TTC549 (cell line): ENCODE data around the gene ZNF615.
A peak's percentile ranks its signal among the peaks of the same experiment; 100 is the strongest.
"Not testable (repeated sequence)": the region's sequence is repeated elsewhere in the genome, so short reads cannot be mapped to it uniquely, and the experiment has no call there.

Experiments
- FAIRE-seq: peaks from 2 replicates; lab custom pipeline; 2012; peaks lifted over from hg19 to GRCh38; lab: Jason Lieb, UNC

Gene ZNF615

DNA sequence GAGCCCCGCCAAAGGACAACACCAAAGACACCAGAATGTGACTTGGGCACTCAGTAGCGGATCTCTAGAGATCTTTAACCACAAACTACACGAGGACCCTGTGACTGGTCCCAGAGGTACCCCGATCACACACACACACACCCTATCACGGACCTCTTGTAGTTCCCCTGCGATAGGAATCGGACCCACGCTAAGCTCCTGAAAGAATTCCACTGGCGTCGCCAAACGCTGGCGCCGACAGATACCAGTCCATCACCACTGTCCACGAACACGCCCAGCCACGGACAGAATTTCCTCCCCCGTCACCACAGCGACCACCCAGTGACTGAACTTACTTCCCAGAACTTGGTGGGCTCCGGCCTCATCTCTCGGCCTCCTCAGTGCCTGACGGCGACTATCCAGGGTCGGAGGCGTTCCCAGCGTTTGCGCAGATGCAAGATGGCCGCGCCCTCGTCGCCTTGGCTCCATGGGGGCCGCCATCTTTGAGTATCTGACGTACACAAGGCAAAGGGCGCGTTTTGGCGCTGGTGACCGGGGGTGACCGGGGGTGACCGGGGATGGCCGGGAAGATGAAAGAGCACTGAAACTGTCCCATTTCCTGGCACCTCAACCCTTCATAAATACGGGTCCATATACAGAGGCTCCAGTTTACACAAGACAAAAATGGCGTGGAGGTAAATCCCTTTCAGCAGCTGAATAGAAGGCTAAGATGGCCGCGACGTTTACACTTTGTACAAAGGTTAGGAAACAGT is at the start of gene ZNF615:
Gene ZNF615 (minus strand): TSS at position 406 of the 752 bp plus-strand sequence. CDS start 4,500 bp downstream, outside the sequence.
- FAIRE-seq = no peak

DNA sequence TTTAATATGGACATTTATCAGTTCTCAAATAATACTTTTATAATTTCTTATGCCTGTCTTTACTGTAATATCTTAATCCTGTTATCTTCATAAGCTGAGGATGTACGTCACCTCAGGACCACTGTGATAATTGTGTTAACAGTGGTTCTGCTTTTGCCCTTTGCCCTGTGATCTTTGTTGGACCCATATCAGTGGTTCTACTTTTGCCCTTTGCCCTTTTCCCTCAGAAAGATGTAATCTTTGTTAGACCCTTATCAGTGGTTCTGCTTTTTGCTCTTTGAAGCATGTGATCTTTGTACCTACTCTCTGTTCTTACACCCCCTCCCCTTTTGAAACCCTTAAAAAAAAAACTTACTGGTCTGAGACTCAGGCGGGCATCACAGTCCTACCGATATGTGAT is 48.5 kb upstream of the ZNF615 start:
- FAIRE-seq = not testable (repeated sequence)

DNA sequence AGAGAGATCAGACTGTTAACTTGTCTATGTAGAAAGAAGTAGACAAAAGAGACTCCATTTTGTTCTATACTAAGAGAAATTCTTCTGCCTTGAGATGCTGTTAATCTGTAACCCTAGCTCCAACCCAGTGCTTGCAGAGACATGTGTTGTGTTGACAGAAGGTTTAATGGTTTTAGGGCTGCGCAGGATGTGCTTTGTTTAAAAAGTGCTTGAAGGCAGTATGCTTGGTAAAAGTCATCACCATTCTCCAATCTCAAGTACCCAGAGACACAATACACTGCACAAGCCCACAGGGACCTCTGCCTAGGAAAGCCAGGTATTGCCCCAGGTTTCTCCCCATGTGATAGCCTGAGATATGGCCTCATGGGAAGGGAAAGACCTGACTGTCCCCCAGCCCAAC is 43.7 kb upstream of the ZNF615 start:
- FAIRE-seq = not testable (repeated sequence)

DNA sequence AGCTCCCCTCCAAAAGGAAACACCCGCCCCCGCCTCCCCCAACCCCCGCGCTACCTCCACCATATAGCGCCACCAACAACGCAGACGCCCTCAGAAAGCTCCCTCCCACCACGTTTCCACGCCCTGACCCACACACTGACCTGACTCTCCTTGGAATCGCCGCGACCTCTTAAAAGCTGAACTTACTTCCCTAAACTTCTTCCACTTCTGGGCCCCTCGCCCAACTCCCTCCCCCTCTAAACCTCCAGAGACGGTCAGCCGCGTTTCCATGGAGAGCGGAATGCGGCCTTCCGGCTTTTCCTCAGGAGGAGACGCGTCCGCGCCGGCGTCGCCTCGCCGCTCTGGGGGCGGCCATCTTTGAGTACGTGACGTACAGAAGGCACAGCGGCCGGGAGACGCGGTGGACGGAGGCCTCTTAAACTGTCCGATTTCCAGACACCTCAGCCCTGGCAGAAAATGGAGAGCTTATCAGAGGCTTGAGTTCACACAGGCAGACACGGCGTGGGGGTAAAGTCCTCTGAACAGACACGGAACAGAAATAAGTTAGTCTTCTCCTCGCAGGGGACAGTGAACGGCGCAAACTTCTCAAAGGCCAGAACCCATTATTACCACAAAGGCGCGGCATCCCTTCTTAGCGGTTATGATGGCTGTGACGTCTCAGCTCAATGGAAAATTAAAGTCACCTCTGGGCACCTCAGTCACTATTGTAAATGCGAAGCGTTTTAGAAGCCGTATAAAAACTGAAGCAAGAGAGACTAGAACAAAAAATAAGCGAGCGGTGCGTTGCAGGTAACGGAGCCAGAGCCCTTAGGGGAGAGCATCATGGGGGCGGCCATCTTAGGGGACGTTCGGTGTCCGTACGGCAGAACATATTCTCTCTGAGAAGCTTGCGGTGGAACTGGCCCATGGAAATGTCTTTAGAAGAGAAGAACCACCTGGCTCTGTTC is 40.8 kb upstream of the ZNF615 start, which contains the start of gene ZNF432:
Gene ZNF432 (minus strand): TSS at position 284 of the 947 bp plus-strand sequence. CDS start 1,970 bp downstream, outside the sequence.
- peak; percentile 83 for FAIRE-seq

DNA sequence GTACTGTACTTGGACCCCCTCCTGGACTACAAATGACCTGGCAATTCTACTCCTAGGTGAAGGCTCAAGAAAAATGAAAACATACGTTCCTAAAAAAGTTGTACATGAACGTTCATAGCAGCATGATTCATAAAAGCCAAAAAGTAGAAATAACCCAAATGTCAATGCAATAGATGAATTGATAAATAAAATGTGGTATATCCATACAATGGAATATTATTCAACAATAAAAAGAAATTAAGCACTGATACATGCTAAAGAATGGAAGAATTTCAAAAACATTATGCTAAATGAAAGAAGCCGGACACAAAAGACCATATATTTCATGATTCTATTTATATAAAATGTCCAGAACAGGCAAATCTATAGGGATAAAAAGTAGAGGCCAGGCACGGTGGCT is 31.2 kb upstream of the ZNF615 start:
- no peak for FAIRE-seq

DNA sequence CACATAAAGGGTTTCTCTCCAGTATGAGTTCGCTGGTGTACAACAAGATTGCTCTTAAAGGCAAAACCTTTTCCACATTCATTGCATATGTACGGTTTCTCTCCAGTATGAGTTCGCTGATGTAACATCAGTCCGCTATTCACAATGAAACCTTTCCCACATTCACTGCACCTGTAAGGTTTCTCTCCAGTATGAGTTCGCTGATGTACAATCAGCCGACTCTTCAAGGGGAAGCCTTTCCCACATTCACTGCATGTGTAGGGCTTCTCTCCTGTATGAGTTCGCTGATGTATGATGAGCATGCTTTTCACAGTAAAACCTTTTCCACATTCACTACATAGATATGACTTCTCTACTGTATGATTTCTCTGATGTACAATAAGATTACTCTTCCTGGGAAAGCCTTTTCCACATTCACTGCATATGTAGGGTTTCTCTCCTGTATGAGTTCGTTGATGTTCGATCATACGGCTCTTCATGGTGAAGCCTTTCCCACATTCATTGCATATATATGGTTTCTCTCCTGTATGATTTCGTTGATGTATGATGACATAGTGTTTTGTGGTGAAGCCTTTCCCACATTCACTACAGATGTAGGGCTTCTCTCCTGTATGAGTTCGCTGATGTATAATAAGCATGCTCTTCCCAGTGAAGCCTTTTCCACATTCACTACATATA is 26.2 kb upstream of the ZNF615 start:
- no peak for FAIRE-seq

DNA sequence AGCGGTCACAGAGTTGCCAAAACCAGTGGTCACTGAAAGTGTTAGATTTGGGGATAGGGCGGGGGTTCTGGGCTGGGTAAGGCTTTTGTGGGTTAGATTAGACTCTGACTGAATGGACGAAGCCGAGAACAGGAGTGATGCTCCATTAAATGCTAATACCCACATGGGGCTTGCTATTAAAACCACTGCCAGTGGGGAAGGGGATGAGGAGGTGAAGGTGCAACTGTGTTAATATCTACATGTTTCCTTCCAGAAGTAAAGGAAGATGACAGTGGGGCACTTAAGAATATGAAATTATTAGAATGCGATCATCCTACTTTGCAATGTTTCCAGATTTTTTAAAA is 20.7 kb upstream of the ZNF615 start:
- no peak for FAIRE-seq

DNA sequence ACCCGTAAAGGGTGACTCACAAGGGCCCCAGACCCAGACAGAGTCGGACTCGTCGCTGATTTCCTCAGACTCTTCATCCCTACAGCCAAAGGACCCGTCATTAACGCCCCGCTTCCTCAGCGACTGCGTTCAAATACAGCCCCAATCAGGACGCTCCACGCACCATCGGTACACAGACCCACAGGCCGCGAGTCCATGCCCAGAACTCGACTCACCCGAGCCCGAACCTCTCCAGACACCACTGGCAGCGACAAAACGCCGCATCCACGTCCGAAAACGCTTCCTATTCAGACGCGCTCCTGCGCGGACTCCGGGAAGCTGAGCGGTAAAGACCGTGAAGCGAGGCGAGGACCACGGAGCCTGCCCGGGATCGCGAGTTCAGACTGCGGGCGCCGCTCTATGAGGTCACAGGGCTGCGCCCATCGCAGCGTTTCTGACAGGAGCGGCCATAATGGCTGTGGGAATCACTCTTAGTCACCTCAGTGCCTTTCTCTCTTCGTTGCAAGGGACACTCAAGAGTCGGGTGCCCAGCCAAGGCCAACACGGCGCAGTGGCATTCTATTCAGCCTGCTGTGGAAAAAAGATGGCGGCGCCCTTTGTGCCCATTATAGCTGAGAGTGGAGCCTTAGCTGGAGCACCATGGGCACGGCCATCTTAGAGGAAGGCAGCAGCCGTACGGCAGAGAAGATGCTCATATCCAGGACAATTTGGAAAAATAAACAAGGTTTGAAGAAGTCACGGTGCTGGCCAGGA is 20.2 kb upstream of the ZNF615 start, which contains the start of gene ZNF614:
Gene ZNF614 (minus strand): TSS at position 353 of the 753 bp plus-strand sequence. CDS start 2,634 bp downstream, outside the sequence.
- FAIRE-seq = no peak

DNA sequence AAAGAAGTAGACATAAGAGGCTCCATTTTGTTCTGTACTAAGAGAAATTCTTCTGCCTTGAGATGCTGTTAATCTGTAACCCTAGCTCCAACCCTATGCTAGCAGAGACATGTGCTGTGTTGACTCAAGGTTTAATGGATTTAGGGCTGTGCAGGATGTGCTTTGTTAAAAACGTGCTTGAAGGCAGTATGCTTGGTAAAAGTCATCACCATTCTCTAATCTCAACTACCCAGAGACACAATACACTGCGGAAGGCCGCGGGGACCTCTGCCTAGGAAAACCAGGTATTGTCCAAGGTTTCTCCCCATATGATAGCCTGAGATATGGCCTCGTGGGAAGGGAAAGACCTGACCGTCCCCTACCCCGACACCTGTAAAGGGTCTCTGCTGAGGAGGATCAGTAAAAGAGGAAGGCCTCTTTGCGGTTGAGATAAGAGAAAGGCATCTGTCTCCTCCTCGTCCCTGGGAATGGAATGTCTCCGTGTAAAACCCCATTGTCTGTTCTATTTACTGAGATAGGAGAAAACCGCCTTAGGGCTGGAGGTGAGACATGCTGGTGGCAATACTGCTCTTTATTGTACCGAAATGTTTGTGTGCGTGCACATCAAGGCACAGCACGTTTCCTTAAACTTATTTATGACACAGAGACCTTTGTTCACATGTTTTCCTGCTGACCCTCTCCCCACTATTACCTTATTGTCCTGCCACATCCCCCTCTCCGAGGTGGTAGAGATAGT is 18.4 kb upstream of the ZNF615 start:
- not testable (repeated sequence) for FAIRE-seq

DNA sequence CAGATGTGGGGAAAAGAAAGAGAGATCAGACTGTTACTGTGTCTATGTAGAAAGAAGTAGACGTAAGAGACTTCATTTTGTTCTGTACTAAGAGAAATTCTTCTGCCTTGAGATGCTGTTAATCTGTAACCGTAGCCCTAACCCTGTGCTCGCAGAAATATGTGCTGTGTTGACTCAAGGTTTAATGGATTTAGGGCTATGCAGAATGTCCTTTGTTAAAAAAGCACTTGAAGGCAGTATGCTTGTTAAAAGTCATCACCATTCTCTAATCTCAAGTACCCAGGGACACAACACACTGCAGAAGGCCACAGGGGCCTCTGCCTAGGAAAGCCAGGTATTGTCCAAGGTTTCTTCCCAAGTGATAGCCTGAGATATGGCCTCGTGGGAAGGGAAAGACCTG is 16.5 kb upstream of the ZNF615 start:
- not testable (repeated sequence) for FAIRE-seq

DNA sequence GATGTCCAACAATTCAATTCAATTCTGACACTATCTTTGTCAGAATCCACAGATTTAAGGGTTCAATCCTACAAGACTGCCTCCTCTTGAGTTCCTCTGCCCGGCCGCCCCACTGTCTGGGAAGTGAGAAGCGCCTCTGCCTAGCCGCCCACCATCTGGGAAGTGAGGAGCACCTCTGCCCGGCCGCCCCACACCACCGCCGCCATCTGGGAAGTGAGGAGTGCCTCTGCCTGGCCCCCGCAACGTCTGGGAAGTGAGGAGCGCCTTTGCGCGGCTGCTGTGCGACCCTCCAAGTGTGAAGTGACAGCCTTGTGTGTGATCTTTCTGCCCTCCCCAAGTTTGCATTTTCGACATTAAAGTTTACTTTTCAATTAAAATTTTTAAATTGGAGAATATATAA is 14.2 kb upstream of the ZNF615 start:
- FAIRE-seq = no peak

DNA sequence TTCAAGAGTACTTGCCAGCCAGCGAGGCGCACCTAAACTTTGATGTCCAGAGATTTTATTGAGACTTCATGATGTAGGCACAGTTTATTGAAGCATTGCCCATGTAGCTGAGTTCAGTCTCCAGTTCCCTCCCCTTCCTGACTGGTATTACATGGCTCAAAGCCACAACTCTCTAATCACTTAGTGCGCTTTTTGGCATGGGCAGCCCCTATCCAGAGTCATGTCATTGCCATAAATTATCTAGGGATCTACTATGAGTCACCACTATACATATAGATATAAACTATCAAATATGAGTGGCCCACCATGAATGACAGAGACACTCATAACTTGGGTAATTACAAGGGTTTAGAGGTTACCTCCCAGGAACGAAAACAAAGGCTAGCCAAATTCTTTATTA is 12.5 kb upstream of the ZNF615 start:
- no peak for FAIRE-seq

DNA sequence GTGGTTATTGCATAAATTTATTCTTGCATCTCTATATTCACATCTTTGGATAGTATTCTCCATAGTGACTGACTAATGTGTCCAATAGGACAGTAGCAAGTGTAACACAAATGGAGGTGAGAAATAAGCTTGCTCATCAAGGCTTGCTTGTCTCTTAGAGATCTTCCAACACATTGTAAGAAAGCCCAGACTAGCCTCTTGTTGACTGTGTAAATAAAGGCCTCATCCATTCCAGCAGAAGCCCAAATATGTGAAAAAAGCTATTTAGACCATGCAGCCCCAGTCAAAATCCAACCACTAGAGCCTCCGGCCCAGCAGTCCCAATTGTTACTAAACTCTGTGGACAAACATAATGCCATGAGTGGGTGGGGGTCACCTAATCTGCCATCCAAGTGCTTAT is 2.7 kb upstream of the ZNF615 start:
- no peak for FAIRE-seq

DNA sequence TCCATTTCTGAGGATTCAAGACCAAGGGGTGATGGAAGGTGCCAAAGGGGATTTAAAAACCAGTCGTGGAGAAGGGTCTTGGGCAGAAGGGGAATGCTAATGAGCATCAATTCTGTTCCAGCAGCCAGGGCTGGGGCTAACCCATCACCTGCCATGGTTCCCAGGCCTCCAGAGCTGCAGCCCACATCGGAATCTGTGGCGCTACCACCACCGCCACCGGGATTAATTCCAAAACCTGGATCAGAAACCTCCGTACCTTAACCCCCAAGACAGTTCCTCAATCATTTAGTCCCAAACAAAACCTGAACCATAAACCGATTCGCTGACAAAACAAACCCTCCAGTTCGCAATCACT is 583 bp downstream of the ZNF615 start:
- no peak for FAIRE-seq

DNA sequence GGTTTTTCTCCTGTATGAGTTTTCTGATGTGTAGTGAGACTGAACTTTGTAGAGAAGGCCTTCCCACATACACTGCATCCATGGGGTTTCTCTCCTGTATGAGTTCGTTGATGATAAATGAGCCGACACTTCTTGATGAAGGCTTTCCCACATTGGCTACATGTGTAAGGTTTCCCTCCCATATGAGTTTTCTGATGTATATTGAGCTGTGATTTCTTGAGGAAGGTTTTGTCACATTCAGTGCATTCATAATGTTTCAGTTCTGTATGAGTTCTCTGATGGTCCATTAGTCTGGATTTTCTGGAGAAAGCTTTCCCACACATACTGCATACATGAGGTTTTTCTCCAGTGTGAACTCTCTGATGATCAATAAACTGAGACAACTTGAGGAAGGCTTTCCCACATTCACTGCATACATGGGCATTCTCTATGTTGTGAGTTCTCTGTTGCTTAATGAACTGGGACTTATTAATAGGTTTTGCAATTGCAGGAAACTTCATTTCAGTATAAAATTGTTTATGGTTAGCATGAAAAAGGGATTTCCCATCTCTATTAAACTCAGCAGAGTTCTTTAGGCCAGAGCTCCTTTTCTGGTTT is 13.9 kb downstream of the ZNF615 start:
- no peak for FAIRE-seq

DNA sequence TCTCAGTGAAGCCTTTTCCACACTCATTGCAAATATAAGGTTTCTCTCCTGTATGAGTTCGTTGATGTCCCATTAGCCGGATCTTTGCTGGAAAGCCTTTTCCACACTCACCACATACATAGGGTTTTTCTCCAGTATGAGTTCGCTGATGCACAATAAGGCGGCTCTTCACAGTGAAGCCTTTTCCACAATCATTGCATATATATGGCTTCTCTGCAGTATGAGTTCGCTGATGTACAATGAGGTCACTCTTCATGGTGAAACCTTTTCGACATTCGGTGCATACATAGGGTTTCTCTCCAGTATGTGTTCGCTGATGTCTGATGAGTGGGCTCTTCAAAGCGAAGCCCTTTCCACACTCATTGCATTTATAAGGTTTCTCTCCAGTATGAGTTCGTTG is 14.6 kb downstream of the ZNF615 start:
- FAIRE-seq = no peak

DNA sequence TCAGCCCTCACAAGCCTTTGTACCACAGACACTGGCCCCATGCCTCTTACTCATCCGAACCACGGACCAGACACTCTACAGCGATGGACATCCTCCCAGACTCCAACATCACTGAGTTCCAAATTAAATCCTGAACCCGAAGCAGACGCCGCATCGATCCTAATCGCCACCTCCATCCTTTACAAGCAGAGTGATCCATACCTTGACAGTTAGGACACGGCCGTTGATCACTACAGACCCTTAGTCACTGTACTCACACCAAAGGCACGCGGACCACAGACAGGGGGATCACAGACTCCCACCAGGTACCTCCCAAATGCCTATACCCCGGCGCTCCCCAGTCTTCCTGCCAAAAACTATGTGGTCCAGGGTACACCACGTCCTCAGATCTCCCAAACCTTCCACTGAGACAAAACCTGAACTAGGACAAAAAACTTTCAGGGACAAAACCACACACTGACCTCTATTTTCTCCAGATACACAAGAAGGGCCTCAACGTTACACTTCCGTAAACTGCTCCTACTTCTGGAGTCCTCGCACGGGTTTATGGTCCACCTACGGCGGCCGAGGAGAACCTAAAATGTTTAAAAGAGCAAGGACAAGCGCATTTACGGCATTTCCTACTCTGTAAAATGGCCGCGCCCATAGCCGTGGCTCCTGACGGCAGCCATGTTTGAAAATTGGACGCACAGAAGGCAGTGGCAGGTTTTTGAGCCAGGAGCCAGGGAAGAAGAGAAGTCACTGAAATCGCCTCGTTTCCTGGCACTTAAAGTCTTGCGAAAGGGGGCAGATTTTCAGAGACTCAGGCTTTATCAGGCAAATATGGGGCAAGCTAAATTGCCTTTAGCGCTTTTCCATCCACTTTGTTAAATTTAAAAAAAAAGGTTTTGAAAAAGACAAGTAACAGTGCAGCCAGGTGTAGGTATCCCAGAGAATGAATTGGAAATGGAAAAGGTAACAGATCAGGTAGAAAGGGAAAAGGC is 21.4 kb downstream of the ZNF615 start, which contains the start of gene ZNF350:
Gene ZNF350 (minus strand): TSS at position 532 of the 983 bp plus-strand sequence. CDS start 12,480 bp downstream, outside the sequence.
- peak; percentile 93 for FAIRE-seq

DNA sequence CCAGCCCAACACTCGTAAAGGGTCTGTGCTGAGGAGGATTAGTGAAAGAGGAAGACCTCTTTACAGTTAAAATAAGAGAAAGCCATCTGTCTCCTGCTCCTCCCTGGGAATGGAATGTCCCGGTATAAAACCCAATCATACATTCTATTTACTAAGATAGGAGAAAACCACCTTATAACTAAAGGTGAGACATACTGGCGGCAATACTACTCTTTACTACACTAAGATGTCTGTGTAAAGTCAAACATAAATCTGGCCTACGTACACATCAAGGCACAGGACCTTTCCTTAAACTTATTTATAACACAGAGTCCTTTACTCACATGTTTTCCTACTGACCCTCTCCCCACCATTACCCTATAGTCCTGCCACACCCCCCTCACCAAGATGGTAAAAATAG is 24.6 kb downstream of the ZNF615 start:
- FAIRE-seq = no peak

DNA sequence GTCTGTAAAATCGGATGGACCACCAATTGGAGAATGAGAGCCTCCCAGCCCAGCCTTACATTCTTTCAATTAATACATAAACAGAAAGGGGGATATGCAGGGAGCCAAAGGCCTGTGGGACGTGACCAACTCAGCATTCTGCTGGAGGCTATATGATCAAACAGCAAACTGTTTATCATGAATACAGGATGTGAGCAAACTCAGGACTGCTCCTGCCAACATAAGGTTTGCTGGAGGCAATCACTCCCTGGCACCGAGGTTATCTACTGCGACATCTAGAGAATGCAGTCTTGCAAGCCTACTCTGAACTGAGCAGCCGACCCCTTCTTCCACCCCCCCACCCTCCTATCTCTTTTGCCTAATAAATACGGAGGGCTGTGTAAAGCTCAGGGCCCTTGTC is 27.1 kb downstream of the ZNF615 start:
- not testable (repeated sequence) for FAIRE-seq
